GM10847 (cell line): Measurements from ENCODE around the gene MORN5.

Experiments
- POLR2A ChIP-seq: IDR thresholded peaks from 2 replicates; pipeline ENCODE4 v1.6.1; 2011; ENCODE audit not compliant: insufficient read length; ENCODE audit errors: extremely low read depth

The MORN5 gene

GRCh38 chr9:122248448-122248865 is 88.7 kb downstream of the MORN5 start:
- TF ChIP-seq POLR2A = no peak
